T47D (cell line): Measurements from ENCODE around the gene CNTN5.

Source experiments
- DNase-seq, 2 experiments: peaks; one replicate each; pipeline versions ENCODE4 v3.0.0 to v3.0.0-alpha.2; 2011 to 2012; ENCODE audit warnings: low read depth in 1 of 2, low spot score in 1 of 2
- JUND ChIP-seq: IDR thresholded peaks from 2 replicates; pipeline ENCODE4 v1.6.1; 2012; ENCODE audit warnings: low read depth
- in situ Hi-C: cut with HindIII; loops from 2 replicates; pipeline ENCODE4 v1.10.0; 2016; ENCODE audit warnings: low sequenced_read_pairs, low pct_unique_long_range_greater_than_20kb

The CNTN5 gene

GRCh38 chr11:100404907-100405306 lies 1384.2 kb downstream of the CNTN5 start:
- no peak for DNase-seq
- in situ Hi-C loops = no loop called here

More at GRCh38 chr11:100404907-100405306, 1384.2 kb downstream of the CNTN5 start:
- no peak for TF ChIP-seq JUND
